Epithelial cell of proximal tubule (primary cell): Measurements from ENCODE around the gene DIAPH2. TPM values are rescaled to one million over a fixed set of nuclear protein-coding genes. Genes with fewer than 3 reads are reported as not detected.

Experiments
- DNase-seq: peaks from one replicate; pipeline ENCODE4 v3.0.0-alpha.2; 2011; ENCODE audit warnings: low read depth
- H3K4me3 ChIP-seq: 2 replicates; pipeline ENCODE4 v1.5.1; 2011; ENCODE audit warnings: low read depth, mild to moderate bottlenecking, low read length
- total RNA-seq: library from RNA; depleted of rRNA; stranded (reverse); fragments of >200 nt; gene quantifications from 2 replicates; pipeline ENCODE4 v1.2.3, GENCODE V29; 2015
- TF ChIP-seq, protein P1 (sequence below): conservative IDR thresholded peaks from 2 replicates; pipeline ENCODE4 v1.5.1; 2012; ENCODE audit warnings: low read depth, mild to moderate bottlenecking, low read length

DIAPH2 gene
- total RNA-seq, 1 donor from 2014 or later: 15.1 TPM

DNA sequence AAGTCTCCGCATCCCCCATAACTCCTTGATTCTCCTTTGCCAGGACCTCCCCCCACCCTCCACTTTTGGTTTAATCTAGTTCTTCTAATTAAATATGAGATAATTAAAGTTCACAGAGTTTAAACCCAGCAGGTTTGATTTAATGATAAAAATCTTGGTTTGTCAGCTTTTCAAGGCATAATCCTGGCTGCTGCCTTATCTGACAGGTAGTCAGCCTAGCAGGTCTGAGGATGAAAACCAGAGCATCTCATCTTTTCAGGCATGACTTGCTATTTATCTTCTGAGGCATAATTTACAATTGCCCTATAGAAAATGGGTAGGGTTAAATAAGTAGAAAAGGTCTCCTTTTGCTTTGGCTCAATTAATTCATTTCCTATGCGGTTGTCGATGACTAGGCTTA is 790.3 kb downstream of the DIAPH2 start:
- no peak overlapping the region for H3K4me3 ChIP-seq
- TF ChIP-seq, protein P1, sequence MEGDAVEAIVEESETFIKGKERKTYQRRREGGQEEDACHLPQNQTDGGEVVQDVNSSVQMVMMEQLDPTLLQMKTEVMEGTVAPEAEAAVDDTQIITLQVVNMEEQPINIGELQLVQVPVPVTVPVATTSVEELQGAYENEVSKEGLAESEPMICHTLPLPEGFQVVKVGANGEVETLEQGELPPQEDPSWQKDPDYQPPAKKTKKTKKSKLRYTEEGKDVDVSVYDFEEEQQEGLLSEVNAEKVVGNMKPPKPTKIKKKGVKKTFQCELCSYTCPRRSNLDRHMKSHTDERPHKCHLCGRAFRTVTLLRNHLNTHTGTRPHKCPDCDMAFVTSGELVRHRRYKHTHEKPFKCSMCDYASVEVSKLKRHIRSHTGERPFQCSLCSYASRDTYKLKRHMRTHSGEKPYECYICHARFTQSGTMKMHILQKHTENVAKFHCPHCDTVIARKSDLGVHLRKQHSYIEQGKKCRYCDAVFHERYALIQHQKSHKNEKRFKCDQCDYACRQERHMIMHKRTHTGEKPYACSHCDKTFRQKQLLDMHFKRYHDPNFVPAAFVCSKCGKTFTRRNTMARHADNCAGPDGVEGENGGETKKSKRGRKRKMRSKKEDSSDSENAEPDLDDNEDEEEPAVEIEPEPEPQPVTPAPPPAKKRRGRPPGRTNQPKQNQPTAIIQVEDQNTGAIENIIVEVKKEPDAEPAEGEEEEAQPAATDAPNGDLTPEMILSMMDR: no peak
- no peak for DNase-seq

DNA sequence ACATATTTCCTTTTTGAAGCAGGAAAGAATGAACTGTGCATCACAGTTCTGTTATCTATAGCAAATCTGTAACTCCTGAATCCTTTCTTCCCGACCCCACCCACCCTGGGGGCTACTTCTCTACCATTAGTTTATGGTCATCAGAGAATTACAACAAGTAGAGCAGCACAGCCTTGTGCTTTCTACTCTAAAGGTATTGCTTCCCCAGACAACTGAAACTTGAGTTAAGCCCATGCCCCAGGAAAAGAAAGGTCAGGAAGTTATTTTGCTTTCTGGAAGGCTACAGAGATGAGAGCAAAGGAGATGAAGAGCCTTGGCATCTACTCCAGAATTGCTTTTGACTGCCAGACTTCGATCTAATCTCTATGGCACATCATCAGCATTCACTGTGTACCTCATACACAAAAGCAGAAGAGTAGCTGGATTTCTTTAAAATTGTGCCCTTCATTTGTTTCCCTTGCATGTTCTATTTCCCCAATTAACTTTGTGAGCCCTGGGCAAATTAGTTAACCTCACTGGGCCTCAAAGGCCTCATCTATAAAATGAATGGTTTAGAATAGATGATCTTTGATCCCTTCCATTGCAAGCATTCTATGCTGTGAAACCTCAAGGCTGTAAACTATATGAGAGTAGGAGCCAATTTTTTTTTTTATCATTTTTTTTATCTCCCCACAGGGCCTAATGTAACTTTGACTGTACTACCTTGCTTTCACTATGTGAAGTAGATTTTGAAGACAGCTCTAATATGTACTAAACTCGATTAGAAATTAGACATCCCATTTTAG is 794.7 kb downstream of the DIAPH2 start:
- H3K4me3 ChIP-seq: no peak overlapping the region
- DNase-seq: no peak
- TF ChIP-seq, protein P1: no peak

DNA sequence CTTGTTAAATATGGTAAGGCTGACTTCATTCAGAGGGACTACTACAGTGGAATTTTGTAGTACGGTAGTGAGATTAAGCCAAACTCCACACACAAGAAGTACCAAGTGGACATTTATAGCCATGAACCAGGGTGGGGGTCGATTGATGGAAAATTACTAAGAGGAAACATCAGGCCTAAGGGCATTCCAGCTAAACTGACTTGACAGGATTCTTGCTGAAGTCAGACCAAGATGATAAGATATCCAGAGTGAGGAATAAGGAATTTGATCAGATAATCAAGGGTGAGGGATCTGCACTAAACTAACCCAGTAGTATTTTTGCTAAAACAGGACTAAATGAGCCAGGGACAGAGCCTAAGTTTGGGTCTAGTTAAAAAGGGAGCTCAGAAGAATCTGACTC is 796.6 kb downstream of the DIAPH2 start:
- H3K4me3 ChIP-seq: no peak overlapping the region
- no peak for DNase-seq
- TF ChIP-seq, protein P1: no peak

DNA sequence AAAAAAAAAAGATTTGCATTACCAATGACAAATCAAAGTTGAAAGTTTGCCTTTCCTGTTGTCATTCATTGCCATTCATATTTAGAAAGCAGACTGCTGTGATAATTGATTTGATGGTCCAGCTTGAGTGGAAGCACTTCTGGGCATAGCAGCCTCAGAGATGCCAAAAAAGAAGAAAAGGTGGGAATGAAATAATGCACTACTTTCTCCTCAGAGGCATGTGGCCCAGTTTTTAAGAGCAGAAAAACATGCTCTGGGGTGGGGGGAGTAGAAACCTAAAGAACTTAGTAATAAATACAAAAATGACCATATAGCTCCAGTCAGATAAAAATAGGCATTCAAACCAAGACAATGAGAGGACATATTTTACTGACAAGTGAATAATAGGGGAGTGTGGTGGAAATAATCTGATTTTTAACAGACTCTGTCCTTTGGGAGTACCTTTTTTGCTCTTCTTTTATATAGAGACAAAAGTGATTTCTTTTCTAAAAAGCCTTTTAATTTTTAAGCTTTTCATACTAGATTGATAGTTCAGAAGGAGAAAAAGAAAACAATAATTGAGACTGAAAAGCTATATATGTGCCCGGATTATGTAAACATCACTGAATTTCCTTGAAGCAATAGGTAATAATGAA is 798.1 kb downstream of the DIAPH2 start:
- TF ChIP-seq, protein P1: no peak
- DNase-seq: no peak

DNA sequence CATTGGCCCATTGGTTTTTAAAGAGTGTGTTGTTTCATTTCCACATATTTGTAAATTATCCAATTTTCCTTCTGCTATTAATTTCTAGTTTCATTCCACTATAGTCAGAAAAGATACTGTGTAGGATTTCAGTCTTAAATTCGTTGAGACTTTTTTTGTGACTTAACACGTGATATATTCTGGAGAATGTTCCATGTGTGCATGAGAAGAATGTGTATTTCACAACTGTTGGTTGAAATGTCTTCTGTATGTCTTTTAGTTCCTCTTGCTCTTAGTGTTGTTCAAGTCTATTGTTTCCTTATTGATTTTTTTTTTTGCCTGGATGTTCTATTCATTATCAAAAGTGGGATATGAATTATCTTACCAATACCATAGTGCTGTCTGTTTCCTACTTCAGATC is 806.0 kb downstream of the DIAPH2 start:
- DNase-seq: no peak
- TF ChIP-seq, protein P1: no peak
- H3K4me3 ChIP-seq: no peak overlapping the region

More for the DNA sequence above, 798.1 kb downstream of the DIAPH2 start:
- no peak overlapping the region for H3K4me3 ChIP-seq

DNA sequence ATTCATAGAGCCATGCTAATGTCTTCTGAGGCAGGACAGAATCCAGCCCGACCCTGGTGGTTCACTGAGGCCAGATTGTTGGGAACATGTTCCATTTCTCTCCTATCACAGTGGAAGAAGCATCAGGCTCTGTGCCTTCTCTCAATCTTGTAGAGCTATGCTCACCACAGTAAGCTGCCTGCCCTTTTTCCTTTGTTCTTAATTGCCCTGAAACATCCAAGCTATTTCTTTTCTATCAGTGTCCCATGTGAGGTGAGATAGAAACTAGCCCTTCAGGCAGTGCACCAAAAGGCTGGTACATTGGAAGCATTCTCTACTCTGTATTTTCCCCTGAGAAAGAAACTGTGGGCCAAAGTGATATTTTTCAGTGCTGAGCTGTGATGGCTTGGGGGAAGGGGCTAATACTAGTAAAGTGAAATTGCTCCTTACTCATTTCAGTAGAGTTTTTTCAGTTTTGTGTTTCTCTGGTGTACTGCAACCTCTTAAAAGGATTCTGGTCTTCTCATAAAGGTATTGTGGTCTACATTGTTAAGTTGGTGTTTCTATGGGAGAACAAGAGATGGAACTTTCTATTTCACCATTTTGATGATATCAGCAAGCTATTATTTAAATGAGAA is 810.2 kb downstream of the DIAPH2 start:
- no peak overlapping the region for H3K4me3 ChIP-seq
- DNase-seq: no peak
- TF ChIP-seq, protein P1: no peak

DNA sequence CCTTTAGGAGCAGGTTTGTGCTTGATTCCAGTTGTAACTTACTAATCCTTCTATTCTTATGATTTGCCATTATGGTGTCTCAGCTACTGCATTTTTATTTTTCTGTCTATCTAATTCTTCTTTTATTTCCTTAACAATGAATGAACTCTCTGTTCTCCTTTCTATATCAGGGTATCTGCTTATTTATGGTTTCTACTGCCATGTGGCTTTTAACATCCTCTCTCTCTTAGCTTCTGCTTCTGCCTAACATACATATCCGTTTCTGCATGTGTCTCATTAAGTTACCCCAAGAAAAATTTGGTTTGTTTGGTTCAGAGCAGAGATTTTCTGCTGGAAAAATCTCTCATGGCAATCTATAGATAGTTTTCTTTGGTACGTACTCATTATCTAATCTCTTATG is 813.5 kb downstream of the DIAPH2 start:
- TF ChIP-seq, protein P1: no peak
- H3K4me3 ChIP-seq: no peak overlapping the region
- no peak for DNase-seq
